K562 (cell line): Measurements from ENCODE around the gene USP12. TPM values are rescaled to one million over a fixed set of nuclear protein-coding genes. Genes with fewer than 3 reads are reported as not detected.

Source experiments
- ARNT ChIP-seq, 2 experiments: fragments of 450-650 bp; IDR thresholded peaks; 2 replicates each; pipeline ENCODE4 v1.6.1; 2016; ENCODE audit warnings: mild to moderate bottlenecking in 1 of 2
- ATF1 ChIP-seq, 2 experiments: fragments of 450-650 bp in 1 of 2; IDR thresholded peaks; 2 replicates each; pipeline ENCODE4 v1.6.1; 2016; ENCODE audit warnings: missing compliant biosample characterization in 1 of 2, missing genetic modification characterization in 1 of 2
- CBX3 ChIP-seq, 2 experiments: IDR thresholded peaks; 1 replicate in 1 of 2; 2 replicates in 1 of 2; pipeline ENCODE4 v1.6.1; 2012; ENCODE audit warnings: inconsistent platforms in 2 of 2, low read length in 2 of 2, borderline replicate concordance in 1 of 2, control low read depth in 1 of 2
- CTBP1 ChIP-seq: fragments of 450-650 bp; IDR thresholded peaks from 2 replicates; pipeline ENCODE4 v1.6.1; 2016; ENCODE audit warnings: borderline replicate concordance
- E2F4 ChIP-seq: sonication (generic); formaldehyde crosslinking; IDR thresholded peaks from 2 replicates; pipeline ENCODE4 v1.8.0; 2022; ENCODE audit warnings: mild to moderate bottlenecking, low read depth, missing genetic modification reagents
- FOXP1 ChIP-seq: sonication (generic); formaldehyde crosslinking; IDR thresholded peaks from 2 replicates; pipeline ENCODE4 v1.8.0; 2022; ENCODE audit warnings: mild to moderate bottlenecking, missing genetic modification reagents
- KDM4B ChIP-seq, 2 experiments: fragments of 450-650 bp in 1 of 2; sonication (generic) in 1 of 2; IDR thresholded peaks; 2 replicates each; pipeline ENCODE4 v1.6.1; 2016 to 2017; ENCODE audit warnings: borderline replicate concordance in 2 of 2, antibody characterized with exemption in 1 of 2, low read depth in 1 of 2, mild to moderate bottlenecking in 1 of 2
- TCFL5 ChIP-seq: fragments of 250-450 bp; sonication (Bioruptor Pico); conservative IDR thresholded peaks from 2 replicates; pipeline ENCODE4 v1.6.1; 2021; ENCODE audit warnings: mild to moderate bottlenecking, moderate library complexity, matching md5 sums
- ZBTB34 ChIP-seq: fragments of 250-450 bp; sonication (Bioruptor Pico); IDR thresholded peaks from 2 replicates; pipeline ENCODE4 v1.8.0; 2021; ENCODE audit warnings: mild to moderate bottlenecking, moderate library complexity
- ZNF583 ChIP-seq: fragments of 250-450 bp; sonication (Bioruptor Pico); IDR thresholded peaks from 2 replicates; pipeline ENCODE4 v1.4.0; 2020
- polyA plus RNA-seq, 8 experiments: library from polyadenylated mRNA; depleted of rRNA in 4 of 8; stranded (reverse) in 5 of 8; unstranded in 3 of 8; fragments of >200 nt; fragmentation: Nextera tagmentation in 2 of 8; fragmentation: Illumina TruSeq in 1 of 8; extraction: Ambion mirVana in 2 of 8; extraction: Trizol in 1 of 8; gene quantifications; 2 replicates each; pipeline versions ENCODE4 v1.2.1 to v1.2.3, GENCODE V29; 2011 to 2014; ENCODE audit warnings: inconsistent platforms in 1 of 8, missing spikeins in 1 of 8
- total RNA-seq, 7 experiments: library from RNA; depleted of rRNA in 6 of 7; stranded (reverse); fragments of >200 nt in 6 of 7; fragmentation: Illumina TruSeq in 2 of 7; extraction: Trizol in 2 of 7; gene quantifications; 2 replicates each; pipeline versions ENCODE4 v1.2.1 to v1.2.3, GENCODE V29; 2011 to 2021; ENCODE audit warnings: low replicate concordance in 1 of 7
- TF ChIP-seq, protein P1 (sequence below): sonication (generic); formaldehyde crosslinking; IDR thresholded peaks from 2 replicates; pipeline ENCODE4 v1.8.0; 2023; ENCODE audit warnings: mild to moderate bottlenecking, missing genetic modification reagents

The USP12 gene
- total and polyA plus RNA-seq, 9 of the 15 experiments (the other 6 are each of a cell fraction or from before 2014, with no cell fraction given) = 1.8 to 20.5 (median 13.3) TPM

DNA sequence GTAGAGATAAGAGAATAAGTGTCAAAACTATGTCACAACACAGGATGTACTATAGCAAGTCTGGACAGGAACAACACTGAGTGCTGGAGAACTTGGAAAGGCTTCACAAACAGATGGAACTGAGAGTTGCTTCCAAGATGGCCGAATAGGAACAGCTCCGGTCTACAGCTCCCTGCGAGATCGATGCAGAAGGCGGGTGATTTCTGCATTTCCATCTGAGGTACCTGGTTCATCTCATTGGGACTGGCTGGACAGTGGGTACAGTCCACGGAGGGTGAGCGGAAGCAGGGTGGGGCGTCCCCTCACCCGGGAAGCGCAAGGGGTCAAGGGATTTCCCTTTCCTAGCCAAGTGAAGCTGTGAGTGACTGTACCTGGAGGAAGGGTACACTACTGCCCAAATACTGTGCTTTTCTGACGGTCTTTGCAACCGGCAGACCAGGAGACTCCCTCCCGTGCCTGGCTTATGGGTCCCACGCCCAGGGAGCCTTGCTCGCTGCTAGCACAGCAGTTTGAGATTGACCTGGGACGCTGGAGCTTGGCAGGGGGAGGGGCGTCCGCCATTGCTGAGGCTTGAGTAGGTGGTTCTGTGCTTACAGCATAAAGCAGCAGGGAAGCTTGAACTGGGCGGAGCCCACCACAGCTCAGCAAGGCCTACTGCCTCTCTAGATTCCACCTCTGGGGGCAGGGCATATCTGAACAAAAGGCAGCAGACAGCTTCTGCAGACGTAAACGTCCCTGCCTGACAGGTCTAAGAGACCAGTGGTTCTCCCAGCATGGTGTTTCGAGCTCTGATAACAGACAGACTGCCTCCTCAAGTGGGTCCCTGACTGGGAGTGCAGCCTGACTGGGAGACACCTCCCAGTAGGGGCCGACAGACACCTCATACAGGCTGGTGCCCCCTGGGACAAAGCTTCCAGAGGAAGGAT lies 46.0 kb downstream of the USP12 start (continued):
- TF ChIP-seq ATF1 (CRISPR knock-in tag; IDR thresholded peaks at IDR 0.05) (no peak), ATF1 (tag; IDR thresholded peaks at IDR 0.05) (peak; percentile 75), E2F4 (no peak), FOXP1 (peak; percentile 42; the same call in 1 of the 2 replicates), ZBTB34 (no peak), CBX3 (IDR thresholded peaks at IDR 0.05; ENCODE audit: borderline replicate concordance in 1 of 2, low read length in 2 of 2) (no peak), TCFL5 (CRISPR knock-in tag) (no peak), ARNT (IDR thresholded peaks at IDR 0.05) (0 out of 4 replicates have a peak, but pooled peaks of 1 of the 2 experiments have one; percentile 15), CTBP1 (peak; percentile 70), KDM4B (IDR thresholded peaks at IDR 0.05; ENCODE audit: borderline replicate concordance in 2 of 2, low read depth in 1 of 2) (0 out of 4 replicates have a peak, but pooled peaks of 1 of the 2 experiments have one; percentile 20), ZNF583 (CRISPR knock-in tag) (no peak)
- TF ChIP-seq, protein P1, sequence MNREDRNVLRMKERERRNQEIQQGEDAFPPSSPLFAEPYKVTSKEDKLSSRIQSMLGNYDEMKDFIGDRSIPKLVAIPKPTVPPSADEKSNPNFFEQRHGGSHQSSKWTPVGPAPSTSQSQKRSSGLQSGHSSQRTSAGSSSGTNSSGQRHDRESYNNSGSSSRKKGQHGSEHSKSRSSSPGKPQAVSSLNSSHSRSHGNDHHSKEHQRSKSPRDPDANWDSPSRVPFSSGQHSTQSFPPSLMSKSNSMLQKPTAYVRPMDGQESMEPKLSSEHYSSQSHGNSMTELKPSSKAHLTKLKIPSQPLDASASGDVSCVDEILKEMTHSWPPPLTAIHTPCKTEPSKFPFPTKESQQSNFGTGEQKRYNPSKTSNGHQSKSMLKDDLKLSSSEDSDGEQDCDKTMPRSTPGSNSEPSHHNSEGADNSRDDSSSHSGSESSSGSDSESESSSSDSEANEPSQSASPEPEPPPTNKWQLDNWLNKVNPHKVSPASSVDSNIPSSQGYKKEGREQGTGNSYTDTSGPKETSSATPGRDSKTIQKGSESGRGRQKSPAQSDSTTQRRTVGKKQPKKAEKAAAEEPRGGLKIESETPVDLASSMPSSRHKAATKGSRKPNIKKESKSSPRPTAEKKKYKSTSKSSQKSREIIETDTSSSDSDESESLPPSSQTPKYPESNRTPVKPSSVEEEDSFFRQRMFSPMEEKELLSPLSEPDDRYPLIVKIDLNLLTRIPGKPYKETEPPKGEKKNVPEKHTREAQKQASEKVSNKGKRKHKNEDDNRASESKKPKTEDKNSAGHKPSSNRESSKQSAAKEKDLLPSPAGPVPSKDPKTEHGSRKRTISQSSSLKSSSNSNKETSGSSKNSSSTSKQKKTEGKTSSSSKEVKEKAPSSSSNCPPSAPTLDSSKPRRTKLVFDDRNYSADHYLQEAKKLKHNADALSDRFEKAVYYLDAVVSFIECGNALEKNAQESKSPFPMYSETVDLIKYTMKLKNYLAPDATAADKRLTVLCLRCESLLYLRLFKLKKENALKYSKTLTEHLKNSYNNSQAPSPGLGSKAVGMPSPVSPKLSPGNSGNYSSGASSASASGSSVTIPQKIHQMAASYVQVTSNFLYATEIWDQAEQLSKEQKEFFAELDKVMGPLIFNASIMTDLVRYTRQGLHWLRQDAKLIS = peak; percentile 73
